B cell (primary cell): ENCODE results near the gene MYRIP. TPM values are rescaled to one million over a fixed set of nuclear protein-coding genes. Genes with fewer than 3 reads are reported as not detected.

Experiments used
- ATAC-seq: fragments of 200-7000 bp; cut with Tn5 transposase; one replicate; pipeline ENCODE4 v1.10.0; 2021; ENCODE audit warnings: low read depth, mild to moderate bottlenecking, moderate number of reproducible peaks, moderate library complexity
- CTCF ChIA-PET: fragments of 350-600 bp; sonication (Branson Sonifier 250); formaldehyde crosslinking; loops from one replicate; lab custom pipeline; 2021; ENCODE audit warnings: antibody characterized with exemption, inconsistent platforms; lab: Charles Lee
- POLR2A ChIA-PET: fragments of 350-600 bp; sonication (Branson Sonifier 250); formaldehyde crosslinking; loops from one replicate; lab custom pipeline; 2021; ENCODE audit warnings: antibody characterized with exemption; lab: Charles Lee
- DNase-seq: peaks from one replicate; pipeline ENCODE4 v3.0.0; 2013
- H2AFZ ChIP-seq: 2 replicates; pipeline ENCODE4 v1.6.1; 2012; ENCODE audit warnings: mild to moderate bottlenecking, low read depth, low read length; ENCODE audit not compliant: insufficient read depth, poor library complexity, severe bottlenecking
- H3K27ac ChIP-seq, 2 donors: 1 replicate in 1 of 2; 2 replicates in 1 of 2; pipeline ENCODE4 v1.5.1; 2012 to 2013; ENCODE audit warnings: low read length in 2 of 2, mild to moderate bottlenecking in 2 of 2, moderate library complexity in 1 of 2
- H3K27me3 ChIP-seq, 4 experiments: fragments of 200-600 bp in 1 of 4; sonication (generic) in 1 of 4; replicated peaks in 1 of 4; 1 replicate in 2 of 4; 2 replicates in 2 of 4; pipeline versions ENCODE4 v1.6.1 to v1.7.0; 2013 to 2016; ENCODE audit warnings: low read length in 3 of 4, mild to moderate bottlenecking in 2 of 4, mixed read lengths in 1 of 4, moderate library complexity in 1 of 4; ENCODE audit not compliant: insufficient read depth in 4 of 4, control insufficient read depth in 3 of 4; ENCODE audit errors: control extremely low read depth in 1 of 4
- H3K36me3 ChIP-seq, 2 experiments: replicated peaks in 1 of 2; 1 replicate in 1 of 2; 2 replicates in 1 of 2; pipeline versions ENCODE4 v1.6.1 to v1.7.1; 2013; ENCODE audit warnings: low read length in 1 of 2; ENCODE audit not compliant: insufficient read depth in 2 of 2, control insufficient read depth in 1 of 2; ENCODE audit errors: control extremely low read depth in 1 of 2, extremely low read depth in 1 of 2
- H3K4me1 ChIP-seq, 2 donors: fragments of 200-600 bp in 1 of 2; sonication (generic) in 1 of 2; 1 replicate in 1 of 2; 2 replicates in 1 of 2; pipeline versions ENCODE4 v1.5.1 to v1.6.1; 2013 to 2017; ENCODE audit warnings: low read length in 2 of 2; ENCODE audit not compliant: control insufficient read depth in 2 of 2, insufficient read depth in 2 of 2
- H3K4me2 ChIP-seq: replicated peaks from 2 replicates; pipeline ENCODE3; 2012; ENCODE audit warnings: mild to moderate bottlenecking, low read depth, low read length; ENCODE audit not compliant: poor library complexity, severe bottlenecking
- H3K4me3 ChIP-seq, 5 experiments: fragments of 200-600 bp in 1 of 5; sonication (generic) in 1 of 5; 1 replicate in 3 of 5; 2 replicates in 2 of 5; pipeline versions ENCODE4 v1.5.1 to v1.7.0; 2011 to 2016; ENCODE audit warnings: low read length in 4 of 5, mild to moderate bottlenecking in 4 of 5, low read depth in 2 of 5, control low read depth in 1 of 5, moderate library complexity in 1 of 5; ENCODE audit not compliant: insufficient read depth in 1 of 5; ENCODE audit errors: control extremely low read depth in 1 of 5, extremely low read depth in 1 of 5
- H3K79me2 ChIP-seq: fragments of 200-600 bp; sonication (generic); one replicate; pipeline ENCODE4 v1.6.0; 2016; ENCODE audit warnings: low read length; ENCODE audit not compliant: control insufficient read depth, insufficient read depth
- H3K9ac ChIP-seq: fragments of 200-600 bp; sonication (generic); 2 replicates; pipeline ENCODE4 v1.6.1; 2017; ENCODE audit warnings: mild to moderate bottlenecking, low read length, moderate library complexity
- H3K9me3 ChIP-seq, 3 donors: one replicate each; pipeline versions ENCODE4 v1.6.1 to v1.7.1; 2013; ENCODE audit warnings: low read length in 2 of 3; ENCODE audit not compliant: control insufficient read depth in 2 of 3, insufficient read depth in 1 of 3; ENCODE audit errors: control extremely low read depth in 1 of 3
- H4K20me1 ChIP-seq: 2 replicates; pipeline ENCODE4 v1.6.0; 2012; ENCODE audit warnings: mild to moderate bottlenecking, low read length; ENCODE audit not compliant: insufficient read depth, control insufficient read depth, poor library complexity, severe bottlenecking
- H3K27ac Mint-ChIP-seq: one replicate; pipeline ENCODE4 v1.8.0; 2021; ENCODE audit warnings: mixed read lengths
- H3K27me3 Mint-ChIP-seq: one replicate; pipeline ENCODE4 v1.8.0; 2021; ENCODE audit warnings: mixed read lengths
- H3K4me1 Mint-ChIP-seq: one replicate; pipeline ENCODE4 v1.8.0; 2021; ENCODE audit warnings: mixed read lengths
- H3K4me3 Mint-ChIP-seq: one replicate; pipeline ENCODE4 v1.8.0; 2021; ENCODE audit warnings: mixed read lengths
- H3K9me3 Mint-ChIP-seq: one replicate; pipeline ENCODE4 v1.8.0; 2022; ENCODE audit warnings: mixed read lengths; ENCODE audit not compliant: insufficient read depth
- EZH2 ChIP-seq: IDR thresholded peaks from 2 replicates; pipeline ENCODE4 v1.6.1; 2012; ENCODE audit warnings: borderline replicate concordance, low read depth, mild to moderate bottlenecking, moderate library complexity, low read length; ENCODE audit not compliant: insufficient read depth, poor library complexity, severe bottlenecking
- WGBS: methylation state at CpG from one replicate; pipeline ENCODE4 v1.1.5; 2013; ENCODE audit warnings: missing lambda C conversion rate; ENCODE audit not compliant: insufficient coverage; 5-methylcytosine and 5-hydroxymethylcytosine counted together
- intact Hi-C: fragments of 100-400 bp; cut with micrococcal nuclease; formaldehyde crosslinking; loops from one replicate; pipeline ENCODE4 v1.10.0; 2022
- polyA plus RNA-seq: library from polyadenylated mRNA; depleted of rRNA; stranded (reverse); fragments of >200 nt; gene quantifications from 2 replicates; pipeline ENCODE4 v1.2.3, GENCODE V29; 2012
- total RNA-seq, 2 donors: library from RNA; stranded (reverse); fragments of 120-200 nt in 1 of 2; gene quantifications; 1 replicate in 1 of 2; 2 replicates in 1 of 2; pipeline versions ENCODE4 v1.2.3 to v1.2.4, GENCODE V29; 2013 to 2022
- TF ChIP-seq, protein P1 (sequence below): fragments of 200-600 bp; IDR thresholded peaks from one replicate; pipeline ENCODE4 v1.8.0; 2022; ENCODE audit warnings: antibody characterized with exemption, mild to moderate bottlenecking

Gene MYRIP
- total and polyA plus RNA-seq, 2 donors (not counting 1 experiment from before 2014, with no cell fraction given): 0.03 to 0.10 TPM

DNA sequence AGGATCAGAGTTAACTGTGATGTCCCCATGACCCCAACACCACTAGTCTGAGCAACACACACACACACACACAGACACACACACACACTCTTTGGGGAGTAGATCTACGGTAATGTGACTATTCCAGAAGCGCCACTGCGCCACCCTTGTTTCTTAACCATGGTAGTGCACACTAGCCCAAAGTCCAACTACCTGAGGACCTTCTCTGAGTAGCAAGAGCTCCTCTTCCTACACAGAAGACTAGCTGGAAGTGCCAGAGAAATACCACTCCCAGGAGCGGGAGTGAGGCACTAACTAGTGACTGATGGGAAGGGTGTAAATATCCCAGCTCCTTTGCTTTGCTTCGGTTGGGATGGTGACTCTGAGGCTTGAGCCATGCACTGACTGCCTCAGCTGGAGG lies 404.1 kb downstream of the MYRIP start:
- POLR2A ChIA-PET: no interaction called here
- Histone ChIP-seq H3K9ac (no peak overlapping the region), H3K79me2 (no peaks in the 10 kb centered on the region), H3K9me3 (no peaks in the 10 kb centered on the region), H3K4me3 (no peak overlapping the region), H4K20me1 (no peaks in the 10 kb centered on the region), H3K4me2 (no peak overlapping the region), H3K36me3 (no peaks in the 10 kb centered on the region), H3K4me1 (no peaks in the 10 kb centered on the region), H3K27ac (no peak overlapping the region), H3K27me3 (no peaks in the 10 kb centered on the region), H2AFZ (no peak overlapping the region)
- no peaks in the 10 kb centered on the region for H3K27me3 Mint-ChIP-seq
- ATAC-seq: no peak
- H3K9me3 Mint-ChIP-seq: no peaks in the 10 kb centered on the region
- H3K27ac Mint-ChIP-seq: no peak overlapping the region
- DNase-seq: no peak
- H3K4me3 Mint-ChIP-seq: no peak overlapping the region
- no peaks in the 10 kb centered on the region for H3K4me1 Mint-ChIP-seq
- CTCF ChIA-PET: interaction anchor here (2.0 kb wide), 1 partner anchor 20 kb away, joined by 4 read pairs; no protein-coding TSS in a partner anchor
- TF ChIP-seq EZH2: no peak
- TF ChIP-seq, protein P1, sequence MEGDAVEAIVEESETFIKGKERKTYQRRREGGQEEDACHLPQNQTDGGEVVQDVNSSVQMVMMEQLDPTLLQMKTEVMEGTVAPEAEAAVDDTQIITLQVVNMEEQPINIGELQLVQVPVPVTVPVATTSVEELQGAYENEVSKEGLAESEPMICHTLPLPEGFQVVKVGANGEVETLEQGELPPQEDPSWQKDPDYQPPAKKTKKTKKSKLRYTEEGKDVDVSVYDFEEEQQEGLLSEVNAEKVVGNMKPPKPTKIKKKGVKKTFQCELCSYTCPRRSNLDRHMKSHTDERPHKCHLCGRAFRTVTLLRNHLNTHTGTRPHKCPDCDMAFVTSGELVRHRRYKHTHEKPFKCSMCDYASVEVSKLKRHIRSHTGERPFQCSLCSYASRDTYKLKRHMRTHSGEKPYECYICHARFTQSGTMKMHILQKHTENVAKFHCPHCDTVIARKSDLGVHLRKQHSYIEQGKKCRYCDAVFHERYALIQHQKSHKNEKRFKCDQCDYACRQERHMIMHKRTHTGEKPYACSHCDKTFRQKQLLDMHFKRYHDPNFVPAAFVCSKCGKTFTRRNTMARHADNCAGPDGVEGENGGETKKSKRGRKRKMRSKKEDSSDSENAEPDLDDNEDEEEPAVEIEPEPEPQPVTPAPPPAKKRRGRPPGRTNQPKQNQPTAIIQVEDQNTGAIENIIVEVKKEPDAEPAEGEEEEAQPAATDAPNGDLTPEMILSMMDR: no peak
- 75% methylated on average over 4 of the region's 5 CpGs for WGBS
- intact Hi-C loops: no loop called here

- intact Hi-C loops: no loop called here
- POLR2A ChIA-PET: no interaction called here
- Mint-ChIP-seq H3K4me1 (no peaks in the 10 kb centered on the region), H3K4me3 (no peak overlapping the region), H3K27ac (no peak overlapping the region), H3K9me3 (no peaks in the 10 kb centered on the region), H3K27me3 (no peaks in the 10 kb centered on the region)
- DNase-seq (no peak), ATAC-seq (no peak)
- Histone ChIP-seq H2AFZ (no peak overlapping the region), H3K4me3 (no peak overlapping the region), H3K4me2 (no peak overlapping the region), H3K9ac (no peak overlapping the region), H3K9me3 (no peaks in the 10 kb centered on the region), H3K4me1 (no peaks in the 10 kb centered on the region), H3K27ac (no peak overlapping the region), H4K20me1 (no peaks in the 10 kb centered on the region), H3K36me3 (no peaks in the 10 kb centered on the region), H3K27me3 (no peaks in the 10 kb centered on the region), H3K79me2 (no peaks in the 10 kb centered on the region)
- CTCF ChIA-PET: no interaction called here
- TF ChIP-seq, protein P1: no peak
- no peak for TF ChIP-seq EZH2
Observed at GRCh38 chr3:40215015-40215414, 405.6 kb downstream of the MYRIP start.
